Endothelial cell of umbilical vein (primary cell): Measurements from ENCODE around the gene ARHGAP31. TPM values are rescaled to one million over a fixed set of nuclear protein-coding genes. Genes with fewer than 3 reads are reported as not detected.

ENCODE experiments used
- BruUV-seq: library from RNA; stranded (reverse); fragments of 400-500 nt; replicated peaks from 2 replicates; lab custom pipeline; 2021; lab: Mats Ljungman, UMichigan
- CTCF ChIA-PET: fragments of 300-600, 350-600 bp; sonication (Branson Sonifier 250); formaldehyde crosslinking; loops from one replicate; lab custom pipeline; 2021; ENCODE audit warnings: antibody characterized with exemption, inconsistent platforms; lab: Charles Lee
- POLR2A ChIA-PET: fragments of 300-600, 350-600 bp; sonication (Branson Sonifier 250); formaldehyde crosslinking; loops from one replicate; lab custom pipeline; 2021; ENCODE audit warnings: antibody characterized with exemption, inconsistent platforms; lab: Charles Lee
- DNase-seq: peaks from one replicate; pipeline ENCODE4 v3.0.0-alpha.2; 2011; ENCODE audit warnings: low read depth, low spot score
- FAIRE-seq: peaks from 2 replicates; lab custom pipeline; 2011; peaks lifted over from hg19 to GRCh38; lab: Jason Lieb, UNC
- H2AFZ ChIP-seq: 2 replicates; pipeline ENCODE4 v1.6.0; 2012; ENCODE audit warnings: low read depth, low read length, control low read depth, inconsistent platforms
- H3K27ac ChIP-seq: 2 replicates; pipeline ENCODE4 v1.5.1; 2011; ENCODE audit warnings: low read depth, mild to moderate bottlenecking, control low read depth, low read length, moderate library complexity; ENCODE audit not compliant: insufficient read depth
- H3K27me3 ChIP-seq, 2 experiments: 2 replicates each; pipeline versions ENCODE4 v1.6.0 to v1.6.1; 2011; ENCODE audit warnings: low read length in 2 of 2, mixed read lengths in 1 of 2; ENCODE audit not compliant: control insufficient read depth in 2 of 2, insufficient read depth in 2 of 2
- H3K36me3 ChIP-seq, 2 experiments: 2 replicates in 1 of 2; 3 replicates in 1 of 2; pipeline ENCODE4 v1.5.1; 2011; ENCODE audit warnings: low read length in 2 of 2, mild to moderate bottlenecking in 1 of 2, moderate library complexity in 1 of 2; ENCODE audit not compliant: control insufficient read depth in 2 of 2, insufficient read depth in 2 of 2; ENCODE audit errors: extremely low read depth in 1 of 2
- H3K4me1 ChIP-seq: 3 replicates; pipeline ENCODE4 v1.5.1; 2011; ENCODE audit warnings: mild to moderate bottlenecking, low read length; ENCODE audit not compliant: control insufficient read depth, insufficient read depth; ENCODE audit errors: extremely low read depth
- H3K4me2 ChIP-seq: 2 replicates; pipeline ENCODE4 v1.6.1; 2011; ENCODE audit warnings: low read length, control low read depth, mixed read lengths; ENCODE audit not compliant: insufficient read depth
- H3K4me3 ChIP-seq, 3 experiments: fragments of 200-600 bp in 1 of 3; sonication (generic), shearing (Covaris generic) in 1 of 3; replicated peaks in 1 of 3; 2 replicates each; pipeline ENCODE4 v1.5.1; 2011 to 2016; ENCODE audit warnings: control low read depth in 3 of 3, low read length in 3 of 3, mild to moderate bottlenecking in 2 of 3, inconsistent platforms in 1 of 3, low read depth in 1 of 3, moderate library complexity in 1 of 3; ENCODE audit not compliant: insufficient read depth in 1 of 3
- H3K79me2 ChIP-seq: 2 replicates; pipeline ENCODE4 v1.6.0; 2012; ENCODE audit warnings: low read length, inconsistent platforms; ENCODE audit not compliant: control insufficient read depth, insufficient read depth
- H3K9ac ChIP-seq: replicated peaks from 2 replicates; pipeline ENCODE3; 2011; ENCODE audit warnings: low read length, control low read depth; ENCODE audit not compliant: insufficient read depth; ENCODE audit errors: extremely low read depth
- H3K9me1 ChIP-seq: replicated peaks from 3 replicates; pipeline ENCODE4 v1.6.0; 2011; ENCODE audit warnings: mild to moderate bottlenecking, low read length; ENCODE audit not compliant: control insufficient read depth, insufficient read depth; ENCODE audit errors: extremely low read depth
- H3K9me3 ChIP-seq: replicated peaks from 2 replicates; pipeline ENCODE4 v1.5.1; 2012; ENCODE audit warnings: low read length, inconsistent platforms; ENCODE audit not compliant: control insufficient read depth, insufficient read depth
- H4K20me1 ChIP-seq: replicated peaks from 2 replicates; pipeline ENCODE3; 2011; ENCODE audit warnings: mild to moderate bottlenecking, low read length; ENCODE audit not compliant: control insufficient read depth, insufficient read depth; ENCODE audit errors: extremely low read depth
- CTCF ChIP-seq, 2 donors: IDR thresholded peaks; 1 replicate in 1 of 2; 2 replicates in 1 of 2; pipeline ENCODE4 v1.5.1; 2011; ENCODE audit warnings: low read length in 2 of 2, mild to moderate bottlenecking in 2 of 2, moderate library complexity in 2 of 2, control low read depth in 1 of 2, inconsistent platforms in 1 of 2, low read depth in 1 of 2; ENCODE audit not compliant: insufficient read depth in 1 of 2; ENCODE audit errors: extremely low read depth in 1 of 2
- EZH2 ChIP-seq: IDR thresholded peaks from 2 replicates; pipeline ENCODE4 v1.6.1; 2012; ENCODE audit warnings: borderline replicate concordance, low read depth, mild to moderate bottlenecking, moderate library complexity, low read length, inconsistent platforms; ENCODE audit not compliant: severe bottlenecking
- FOS ChIP-seq: IDR thresholded peaks from 2 replicates; pipeline ENCODE4 v1.6.1; 2011; ENCODE audit warnings: mild to moderate bottlenecking, low read length, moderate library complexity, borderline replicate concordance; ENCODE audit not compliant: insufficient read depth
- GATA2 ChIP-seq: IDR thresholded peaks from 2 replicates; pipeline ENCODE4 v1.7.0; 2011; ENCODE audit warnings: low read depth, mild to moderate bottlenecking, moderate library complexity, mixed read lengths, low read length; ENCODE audit not compliant: insufficient read length, insufficient read depth
- JUN ChIP-seq: IDR thresholded peaks from 2 replicates; pipeline ENCODE4 v1.6.1; 2011; ENCODE audit warnings: borderline replicate concordance, low read depth; ENCODE audit not compliant: insufficient read length, insufficient read depth
- MAX ChIP-seq: IDR thresholded peaks from 2 replicates; pipeline ENCODE4 v1.6.1; 2011; ENCODE audit not compliant: insufficient read depth, insufficient read length
- MYC ChIP-seq: IDR thresholded peaks from one replicate; pipeline ENCODE4 v1.6.1; 2011; ENCODE audit warnings: mild to moderate bottlenecking, low read depth, low read length
- POLR2A ChIP-seq: IDR thresholded peaks from 2 replicates; pipeline ENCODE4 v1.6.1; 2012; ENCODE audit warnings: low read depth, mild to moderate bottlenecking, control low read depth, low read length
- POLR2AphosphoS5 ChIP-seq: IDR thresholded peaks from 2 replicates; pipeline ENCODE4 v1.6.1; 2012; ENCODE audit warnings: low read depth, mild to moderate bottlenecking, control low read depth, low read length, moderate library complexity; ENCODE audit not compliant: insufficient read depth
- dilution Hi-C: fragments of 300-500 bp; cut with MboI; formaldehyde crosslinking; loops from one replicate; pipeline ENCODE4 v1.15.0; 2019; ENCODE audit warnings: low sequenced_read_pairs; ENCODE audit not compliant: extremely low pct_ligation_motif_present
- intact Hi-C: fragments of 100-400 bp; cut with micrococcal nuclease; formaldehyde crosslinking; loops from one replicate; pipeline ENCODE4 v1.10.0; 2022
- polyA plus RNA-seq, 4 experiments: library from polyadenylated mRNA; depleted of rRNA in 3 of 4; stranded (reverse) in 3 of 4; unstranded in 1 of 4; fragments of >200 nt; gene quantifications; 2 replicates each; pipeline versions ENCODE4 v1.2.1 to v1.2.3, GENCODE V29; 2011 to 2012; ENCODE audit warnings: missing spikeins in 1 of 4
- total RNA-seq: library from RNA; stranded (reverse); gene quantifications from 2 replicates; pipeline ENCODE4 v1.2.3, GENCODE V29; 2021

ARHGAP31 gene
- total and polyA plus RNA-seq, 2 donors (not counting 3 experiments of a cell fraction or from before 2014, with no cell fraction given), result 25.5 to 65.8 TPM

- dilution Hi-C loops (no loop called here), intact Hi-C loops (no loop called here)
- FAIRE-seq (no peak), DNase-seq (peak; percentile 10)
- peak overlapping the region; percentile 16 for H3K27ac ChIP-seq
- peaks cover 2% of the 10 kb centered on the region for H4K20me1 ChIP-seq
- H3K27me3 ChIP-seq, result no peaks in the 10 kb centered on the region
- TF ChIP-seq EZH2 (no peak), POLR2A (no peak), JUN (no peak), POLR2AphosphoS5 (no peak), CTCF (IDR thresholded peaks at IDR 0.05; ENCODE audit: extremely low read depth in 1 of 2, insufficient read depth in 1 of 2, low read depth in 1 of 2, low read length in 2 of 2) (no peak), FOS (no peak), MYC (no peak), MAX (no peak), GATA2 (no peak)
- H3K9me1 ChIP-seq, result no peaks in the 10 kb centered on the region
- no peak overlapping the region for H2AFZ ChIP-seq
- H3K4me3 ChIP-seq, result peak overlapping the region; percentile 84 to 92 (median 86)
- CTCF ChIA-PET, result interaction anchor here (1.0 to 6.5 kb wide), 9 partner anchors 8 to 92 kb away, joined by 3 to 58 read pairs (median 7); no protein-coding TSS in a partner anchor
- peaks cover 72% of the 10 kb centered on the region for H3K79me2 ChIP-seq
- peak overlapping the region; percentile 49 for H3K9ac ChIP-seq
- no TSS peak for BruUV-seq
- H3K36me3 ChIP-seq, result peaks cover 3 to 6% of the 10 kb centered on the region in 2 experiments
- H3K4me2 ChIP-seq, result peak overlapping the region; percentile 97
- H3K4me1 ChIP-seq, result peaks cover 43% of the 10 kb centered on the region
- POLR2A ChIA-PET, result interaction anchor here (1.0 kb wide), 1 partner anchor 26 kb away, joined by 3 read pairs; no protein-coding TSS in a partner anchor
- H3K9me3 ChIP-seq, result no peaks in the 10 kb centered on the region
Measured at GRCh38 chr3:119296727-119297122, 2.5 kb downstream of the ARHGAP31 start.
